RWPE2 (cell line): ENCODE measurements around the gene NEDD4L.

Experiments
- ATAC-seq: fragments of 200-7000 bp; cut with Tn5 transposase; 3 replicates; pipeline ENCODE4 v1.9.1; 2021; ENCODE audit warnings: low read depth
- DNase-seq: peaks from one replicate; pipeline ENCODE4 v3.0.0-alpha.2; 2020; ENCODE audit warnings: low spot score
- H3K27ac ChIP-seq: fragments of 450-650 bp; 2 replicates; pipeline ENCODE4 v1.5.1; 2017; ENCODE audit warnings: mild to moderate bottlenecking; ENCODE audit not compliant: poor library complexity, severe bottlenecking
- H3K27me3 ChIP-seq: fragments of 250-450 bp; sonication (Bioruptor Pico); 2 replicates; pipeline ENCODE4 v1.5.1; 2021; ENCODE audit warnings: mild to moderate bottlenecking, moderate library complexity; ENCODE audit not compliant: insufficient read depth, poor library complexity, severe bottlenecking
- H3K36me3 ChIP-seq: fragments of 250-450 bp; sonication (Bioruptor Pico); 2 replicates; pipeline ENCODE4 v1.5.1; 2020; ENCODE audit warnings: low read depth, mild to moderate bottlenecking, moderate library complexity
- H3K4me1 ChIP-seq: fragments of 250-450 bp; sonication (Bioruptor Pico); 2 replicates; pipeline ENCODE4 v1.5.1; 2021; ENCODE audit warnings: mild to moderate bottlenecking, moderate library complexity; ENCODE audit not compliant: insufficient read depth, poor library complexity, severe bottlenecking
- H3K4me3 ChIP-seq: fragments of 250-450 bp; sonication (Bioruptor Pico); 2 replicates; pipeline ENCODE4 v1.5.1; 2021; ENCODE audit warnings: mild to moderate bottlenecking, moderate library complexity; ENCODE audit not compliant: severe bottlenecking
- H3K9me3 ChIP-seq: fragments of 250-450 bp; sonication (Bioruptor Pico); 2 replicates; pipeline ENCODE4 v1.5.1; 2021; ENCODE audit warnings: mild to moderate bottlenecking, moderate library complexity; ENCODE audit not compliant: severe bottlenecking
- CTCF ChIP-seq: fragments of 450-650 bp; IDR thresholded peaks from one replicate; pipeline ENCODE4 v1.5.1; 2017; ENCODE audit warnings: mild to moderate bottlenecking, moderate library complexity; ENCODE audit not compliant: poor library complexity, severe bottlenecking

NEDD4L gene

GRCh38 chr18:58385472-58385871, 341.4 kb downstream of the NEDD4L start:
- Histone ChIP-seq H3K4me1 (no peaks in the 10 kb centered on the region), H3K4me3 (no peak overlapping the region), H3K27ac (no peak overlapping the region), H3K27me3 (no peaks in the 10 kb centered on the region), H3K9me3 (no peaks in the 10 kb centered on the region), H3K36me3 (peaks cover 90% of the 10 kb centered on the region)
- ATAC-seq (no peak; the same call in 2 of the 3 replicates), DNase-seq (no peak)
- no peak for TF ChIP-seq CTCF

- TF ChIP-seq CTCF: no peak
- Histone ChIP-seq H3K27ac (no peak overlapping the region), H3K36me3 (peaks cover 95% of the 10 kb centered on the region), H3K27me3 (no peaks in the 10 kb centered on the region), H3K4me1 (no peaks in the 10 kb centered on the region), H3K4me3 (no peak overlapping the region), H3K9me3 (no peaks in the 10 kb centered on the region)
- ATAC-seq: no peak
- DNase-seq: no peak
Observed at GRCh38 chr18:58386780-58387179, 342.8 kb downstream of the NEDD4L start.

- peaks cover 97% of the 10 kb centered on the region for H3K36me3 ChIP-seq
- H3K4me1 ChIP-seq: no peaks in the 10 kb centered on the region
- no peak overlapping the region for H3K27ac ChIP-seq
- DNase-seq (no peak), ATAC-seq (no peak)
- H3K9me3 ChIP-seq: no peaks in the 10 kb centered on the region
- no peak overlapping the region for H3K4me3 ChIP-seq
- no peaks in the 10 kb centered on the region for H3K27me3 ChIP-seq
- TF ChIP-seq CTCF: no peak
Observed at GRCh38 chr18:58387716-58388115, 343.7 kb downstream of the NEDD4L start.

- Histone ChIP-seq H3K4me3 (no peak overlapping the region), H3K27ac (no peak overlapping the region), H3K36me3 (peaks cover 95% of the 10 kb centered on the region), H3K27me3 (no peaks in the 10 kb centered on the region), H3K4me1 (no peaks in the 10 kb centered on the region), H3K9me3 (no peaks in the 10 kb centered on the region)
- no peak for DNase-seq
- TF ChIP-seq CTCF: no peak
- no peak for ATAC-seq
Observed at GRCh38 chr18:58388736-58389135, 344.7 kb downstream of the NEDD4L start.

- TF ChIP-seq CTCF: no peak
- DNase-seq: no peak
- Histone ChIP-seq H3K36me3 (peaks cover 95% of the 10 kb centered on the region), H3K4me3 (no peak overlapping the region), H3K27me3 (no peaks in the 10 kb centered on the region), H3K9me3 (no peaks in the 10 kb centered on the region), H3K27ac (no peak overlapping the region), H3K4me1 (no peaks in the 10 kb centered on the region)
- no peak for ATAC-seq
Observed at GRCh38 chr18:58389745-58390144, 345.7 kb downstream of the NEDD4L start.
